Bronchial epithelial cell (primary cell): ENCODE results near the gene KCNMB1. TPM values are rescaled to one million over a fixed set of nuclear protein-coding genes. Genes with fewer than 3 reads are reported as not detected.

ENCODE experiments used
- DNase-seq: peaks from one replicate; pipeline ENCODE4 v3.0.0-alpha.2; 2010; ENCODE audit warnings: low read depth
- FAIRE-seq: peaks from 2 replicates; lab custom pipeline; 2011; peaks lifted over from hg19 to GRCh38; lab: Jason Lieb, UNC
- H3K27me3 ChIP-seq: 2 replicates; pipeline ENCODE4 v1.5.1; 2011; ENCODE audit warnings: low read length; ENCODE audit not compliant: control insufficient read depth, insufficient read depth
- H3K36me3 ChIP-seq: 2 replicates; pipeline ENCODE4 v1.5.1; 2011; ENCODE audit warnings: low read length; ENCODE audit not compliant: control insufficient read depth, insufficient read depth
- H3K4me3 ChIP-seq: 2 replicates; pipeline ENCODE4 v1.5.1; 2011; ENCODE audit warnings: mild to moderate bottlenecking, low read depth, low read length, control low read depth
- CTCF ChIP-seq: IDR thresholded peaks from 2 replicates; pipeline ENCODE4 v1.5.1; 2011; ENCODE audit warnings: mild to moderate bottlenecking, moderate library complexity, low read length, control low read depth, inconsistent platforms; ENCODE audit not compliant: insufficient read depth, severe bottlenecking
- total RNA-seq: library from RNA; depleted of rRNA; stranded (reverse); fragments of >200 nt; gene quantifications from 2 replicates; pipeline ENCODE4 v1.2.1, GENCODE V29; 2014

The KCNMB1 gene
- total RNA-seq, 1 donor from 2014 or later = not detected

GRCh38 chr5:170404398-170404797 is 15.2 kb upstream of the KCNMB1 start:
- no peak overlapping the region for H3K4me3 ChIP-seq
- H3K27me3 ChIP-seq = no peaks in the 10 kb centered on the region
- H3K36me3 ChIP-seq = no peaks in the 10 kb centered on the region
- no peak for TF ChIP-seq CTCF
- no peak for DNase-seq
- FAIRE-seq = no peak

GRCh38 chr5:170403675-170404074 is 14.5 kb upstream of the KCNMB1 start:
- FAIRE-seq = no peak
- no peak for TF ChIP-seq CTCF

GRCh38 chr5:170402508-170402907 is 13.3 kb upstream of the KCNMB1 start:
- H3K27me3 ChIP-seq = no peaks in the 10 kb centered on the region
- FAIRE-seq = no peak
- no peak for TF ChIP-seq CTCF
- H3K36me3 ChIP-seq = no peaks in the 10 kb centered on the region
- H3K4me3 ChIP-seq = no peak overlapping the region
- DNase-seq = no peak

More at GRCh38 chr5:170403675-170404074, 14.5 kb upstream of the KCNMB1 start:
- Histone ChIP-seq H3K27me3 (no peaks in the 10 kb centered on the region), H3K4me3 (no peak overlapping the region), H3K36me3 (no peaks in the 10 kb centered on the region)
- DNase-seq = no peak

GRCh38 chr5:170397059-170397458 is 7.9 kb upstream of the KCNMB1 start:
- DNase-seq (no peak), FAIRE-seq (no peak)
- Histone ChIP-seq H3K27me3 (no peaks in the 10 kb centered on the region), H3K36me3 (no peaks in the 10 kb centered on the region), H3K4me3 (no peak overlapping the region)
- no peak for TF ChIP-seq CTCF

GRCh38 chr5:170393958-170394357 is 4.8 kb upstream of the KCNMB1 start:
- Histone ChIP-seq H3K4me3 (no peak overlapping the region), H3K36me3 (no peaks in the 10 kb centered on the region), H3K27me3 (no peaks in the 10 kb centered on the region)
- no peak for DNase-seq
- TF ChIP-seq CTCF = no peak
- no peak for FAIRE-seq

GRCh38 chr5:170393235-170393634 is 4.1 kb upstream of the KCNMB1 start:
- FAIRE-seq (no peak), DNase-seq (no peak)
- Histone ChIP-seq H3K27me3 (no peaks in the 10 kb centered on the region), H3K36me3 (no peaks in the 10 kb centered on the region), H3K4me3 (no peak overlapping the region)
- no peak for TF ChIP-seq CTCF
